Pancreas (tissue), 10 donors: ENCODE measurements around the gene SERPINB3. TPM values are rescaled to one million over a fixed set of nuclear protein-coding genes. Genes with fewer than 3 reads are reported as not detected.
"Not testable (repeated sequence)": the region's sequence is repeated elsewhere in the genome, so short reads cannot be mapped to it uniquely, and the experiment has no call there.

ENCODE experiments used
- ATAC-seq, 4 donors: fragments of 200-7000 bp; cut with Tn5 transposase; one replicate each; pipeline versions ENCODE4 v1.8.0 to v1.9.1; 2020; ENCODE audit warnings: mild to moderate bottlenecking in 4 of 4, moderate library complexity in 4 of 4
- DNase-seq, 6 donors: peaks; one replicate each; pipeline ENCODE4 v3.0.0-alpha.2; 2020
- FAIRE-seq: peaks from 2 replicates; lab custom pipeline; 2012; peaks lifted over from hg19 to GRCh38; lab: Jason Lieb, UNC
- H3K27ac ChIP-seq, 4 donors: fragments of 200-600 bp; sonication (generic); 1 replicate in 3 of 4; 2 replicates in 1 of 4; pipeline versions ENCODE4 v1.5.0 to v1.8.0; 2020
- H3K27me3 ChIP-seq, 4 donors: fragments of 200-600 bp; one replicate each; pipeline ENCODE4 v1.8.0; 2021
- H3K36me3 ChIP-seq, 3 donors: fragments of 200-600 bp; sonication (generic) in 1 of 3; one replicate each; pipeline versions ENCODE4 v1.5.0 to v1.8.0; 2020 to 2021
- H3K4me1 ChIP-seq, 3 donors: fragments of 200-600 bp; one replicate each; pipeline ENCODE4 v1.8.0; 2021
- H3K4me3 ChIP-seq, 4 donors: fragments of 200-600 bp; sonication (generic) in 2 of 4; one replicate each; pipeline versions ENCODE4 v1.5.0 to v1.8.0; 2020 to 2021
- H3K9me3 ChIP-seq, 4 donors: fragments of 200-600 bp; one replicate each; pipeline ENCODE4 v1.8.0; 2021
- WGBS, 2 donors: extraction: QIAGEN DNeasy Blood & Tissue Kit; methylation state at CpG; one replicate each; pipeline ENCODE4 v1.1.7; 2013; 5-methylcytosine and 5-hydroxymethylcytosine counted together
- intact Hi-C, 3 donors: fragments of 100-400 bp; cut with DNase I; formaldehyde crosslinking; loops; one replicate each; pipeline versions ENCODE4 v1.11.1 to v1.14.2; 2022
- polyA plus RNA-seq, 2 donors: library from polyadenylated mRNA; stranded (reverse); fragments of 200-250 nt; gene quantifications; one replicate each; pipeline ENCODE4 v1.2.3, GENCODE V29; 2013
- total RNA-seq, 6 donors: library from RNA; stranded (reverse); fragmentation: NEBNext Ultra II Directional in 4 of 6; extraction: Animal tissue kit (Norgen Biotek cat#: 25700) in 4 of 6; gene quantifications; one replicate each; pipeline versions ENCODE4 v1.2.1 to v1.2.4, GENCODE V29; 2021 to 2023
- TF ChIP-seq, protein P1 (sequence below), 4 donors: fragments of 200-600 bp; sonication (generic) in 3 of 4; IDR thresholded peaks; one replicate each; pipeline versions ENCODE4 v1.5.0 to v1.8.0; 2021; ENCODE audit warnings: antibody characterized with exemption in 4 of 4
- donor health status: healthy with polysubstance abuse.
- donor health status: DM: no; HTN: no; CAD: no; lungs with moderate emphysema.
- donor health status: DM: no; HTN: no; CAD: no.
- donor health status: control.
- donor health status: control.
- donor health status: Bipolar disorder and iron deficiency.
- donor health status: DM: yes; HTN: yes; CAD: no.
- donor health status: DM: no; HTN: no; CAD: no.
- donor health status: DM: no; HTN: no; CAD: no.
- donor health status: DM: yes; HTN: yes; CAD: no.

The SERPINB3 gene
- total and polyA plus RNA-seq, 8 donors: 0.07 TPM; not detected in 7

DNA sequence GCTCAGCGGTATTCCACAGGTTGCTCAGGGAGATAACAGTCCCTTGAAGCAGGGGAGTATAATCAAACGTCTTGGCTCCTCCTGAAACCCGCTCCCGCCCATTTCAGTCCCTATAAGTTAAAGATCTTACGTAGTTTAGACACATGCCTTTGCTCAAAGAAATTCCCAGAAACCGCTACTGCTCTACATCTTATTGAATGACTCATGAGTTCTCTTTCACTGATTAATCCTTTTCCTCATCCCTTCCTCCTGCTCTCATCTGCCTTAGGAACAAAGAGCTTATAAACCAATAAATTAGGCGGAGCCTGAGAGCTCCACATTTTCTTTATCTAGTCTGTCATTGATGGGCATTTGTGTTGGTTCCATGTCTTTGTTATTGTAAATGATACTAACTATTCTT, 13.5 kb downstream of the SERPINB3 start:
- Histone ChIP-seq H3K27ac (no peak overlapping the region), H3K27me3 (no peaks in the 10 kb centered on the region), H3K4me1 (no peaks in the 10 kb centered on the region), H3K4me3 (no peak overlapping the region), H3K36me3 (no peaks in the 10 kb centered on the region), H3K9me3 (no peaks in the 10 kb centered on the region)
- TF ChIP-seq, protein P1, sequence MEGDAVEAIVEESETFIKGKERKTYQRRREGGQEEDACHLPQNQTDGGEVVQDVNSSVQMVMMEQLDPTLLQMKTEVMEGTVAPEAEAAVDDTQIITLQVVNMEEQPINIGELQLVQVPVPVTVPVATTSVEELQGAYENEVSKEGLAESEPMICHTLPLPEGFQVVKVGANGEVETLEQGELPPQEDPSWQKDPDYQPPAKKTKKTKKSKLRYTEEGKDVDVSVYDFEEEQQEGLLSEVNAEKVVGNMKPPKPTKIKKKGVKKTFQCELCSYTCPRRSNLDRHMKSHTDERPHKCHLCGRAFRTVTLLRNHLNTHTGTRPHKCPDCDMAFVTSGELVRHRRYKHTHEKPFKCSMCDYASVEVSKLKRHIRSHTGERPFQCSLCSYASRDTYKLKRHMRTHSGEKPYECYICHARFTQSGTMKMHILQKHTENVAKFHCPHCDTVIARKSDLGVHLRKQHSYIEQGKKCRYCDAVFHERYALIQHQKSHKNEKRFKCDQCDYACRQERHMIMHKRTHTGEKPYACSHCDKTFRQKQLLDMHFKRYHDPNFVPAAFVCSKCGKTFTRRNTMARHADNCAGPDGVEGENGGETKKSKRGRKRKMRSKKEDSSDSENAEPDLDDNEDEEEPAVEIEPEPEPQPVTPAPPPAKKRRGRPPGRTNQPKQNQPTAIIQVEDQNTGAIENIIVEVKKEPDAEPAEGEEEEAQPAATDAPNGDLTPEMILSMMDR (IDR thresholded peaks at IDR 0.05): no peak
- no peak for DNase-seq
- intact Hi-C loops: no loop called here
- WGBS, 2 donors: 58 to 65% methylated on average over 7 of the region's 7 CpGs
- FAIRE-seq: no peak
- ATAC-seq: no peak

DNA sequence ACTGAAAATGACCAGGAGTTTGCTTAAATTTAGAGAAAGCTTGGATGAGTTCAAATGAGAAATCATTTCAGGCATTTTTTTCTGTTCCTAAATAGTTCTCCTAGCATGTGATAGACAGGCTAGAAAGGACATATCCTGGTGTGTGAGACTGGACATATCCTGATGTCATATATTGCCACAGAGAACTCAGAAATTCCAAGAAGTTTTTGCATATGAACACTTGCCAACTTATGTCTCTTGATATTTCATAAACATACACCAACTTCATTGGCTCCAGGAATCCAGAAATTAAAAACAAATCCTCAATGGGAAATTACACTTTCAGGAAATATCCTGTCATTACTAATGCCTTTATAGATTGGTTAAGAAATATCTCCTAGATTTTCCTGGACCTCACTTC, 14.8 kb downstream of the SERPINB3 start:
- no peak overlapping the region for H3K4me3 ChIP-seq
- H3K27me3 ChIP-seq: no peaks in the 10 kb centered on the region
- no peaks in the 10 kb centered on the region for H3K9me3 ChIP-seq
- TF ChIP-seq, protein P1 (IDR thresholded peaks at IDR 0.05): no peak
- H3K27ac ChIP-seq: no peak overlapping the region
- FAIRE-seq (no peak), DNase-seq (no peak), ATAC-seq (no peak)
- H3K36me3 ChIP-seq: no peaks in the 10 kb centered on the region
- no peaks in the 10 kb centered on the region for H3K4me1 ChIP-seq
- intact Hi-C loops: no loop called here

DNA sequence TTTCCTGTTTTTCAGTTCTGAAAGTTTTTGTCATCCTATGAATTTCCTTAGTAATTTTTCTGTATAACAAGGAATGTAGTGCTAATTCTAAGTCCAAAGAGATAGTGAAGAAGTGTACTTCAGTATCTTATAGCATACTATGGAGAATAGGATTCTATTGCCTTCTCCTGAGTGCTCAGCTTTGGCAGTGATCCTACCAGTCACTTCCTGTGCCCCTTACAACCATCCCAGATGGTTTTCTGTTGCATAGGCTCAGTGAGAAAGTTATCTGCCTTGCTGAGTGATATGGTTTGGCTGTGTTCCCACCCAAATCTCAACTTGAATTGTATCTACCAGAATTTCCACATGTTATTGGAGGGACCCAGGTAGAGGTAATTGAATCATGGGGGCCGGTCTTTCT, 17.0 kb downstream of the SERPINB3 start:
- peak; percentile 88 for FAIRE-seq
- H3K4me3 ChIP-seq, ATAC-seq, H3K4me1 ChIP-seq, H3K36me3 ChIP-seq, H3K9me3 ChIP-seq, DNase-seq, H3K27me3 ChIP-seq, intact Hi-C loops, H3K27ac ChIP-seq: not testable (repeated sequence)
- WGBS, 2 donors: 89 to 93% methylated on average over 1 of the region's 1 CpG

DNA sequence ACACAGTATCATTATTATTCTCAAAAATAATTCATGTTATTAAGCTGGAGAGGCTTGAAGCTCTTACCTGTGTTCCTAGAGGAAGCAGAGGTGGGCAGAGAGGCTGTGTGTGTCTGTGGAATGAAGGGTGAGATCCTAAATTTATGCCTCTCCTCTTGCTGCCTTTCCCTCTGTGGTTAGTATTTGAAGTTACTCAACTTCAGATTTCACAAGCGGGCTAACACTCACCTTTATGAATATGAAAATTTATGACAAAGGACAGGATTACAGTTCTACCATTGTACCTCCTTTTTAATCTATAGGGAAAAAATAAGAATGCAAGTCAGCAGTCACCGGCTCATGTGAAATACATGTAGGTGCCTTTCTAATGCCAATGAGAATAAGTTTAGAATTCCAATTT, 17.6 kb downstream of the SERPINB3 start, which contains the start of gene SERPINB4:
TSS of gene SERPINB4 (minus strand) at position 115 of the 400 bp plus-strand sequence. CDS start 679 bp downstream, outside the sequence.
- FAIRE-seq, H3K9me3 ChIP-seq, H3K36me3 ChIP-seq, H3K27ac ChIP-seq, H3K4me3 ChIP-seq, H3K27me3 ChIP-seq, ATAC-seq, intact Hi-C loops, DNase-seq, H3K4me1 ChIP-seq: not testable (repeated sequence)
- WGBS, 2 donors: 74 to 92% methylated on average over 1 of the region's 2 CpGs

DNA sequence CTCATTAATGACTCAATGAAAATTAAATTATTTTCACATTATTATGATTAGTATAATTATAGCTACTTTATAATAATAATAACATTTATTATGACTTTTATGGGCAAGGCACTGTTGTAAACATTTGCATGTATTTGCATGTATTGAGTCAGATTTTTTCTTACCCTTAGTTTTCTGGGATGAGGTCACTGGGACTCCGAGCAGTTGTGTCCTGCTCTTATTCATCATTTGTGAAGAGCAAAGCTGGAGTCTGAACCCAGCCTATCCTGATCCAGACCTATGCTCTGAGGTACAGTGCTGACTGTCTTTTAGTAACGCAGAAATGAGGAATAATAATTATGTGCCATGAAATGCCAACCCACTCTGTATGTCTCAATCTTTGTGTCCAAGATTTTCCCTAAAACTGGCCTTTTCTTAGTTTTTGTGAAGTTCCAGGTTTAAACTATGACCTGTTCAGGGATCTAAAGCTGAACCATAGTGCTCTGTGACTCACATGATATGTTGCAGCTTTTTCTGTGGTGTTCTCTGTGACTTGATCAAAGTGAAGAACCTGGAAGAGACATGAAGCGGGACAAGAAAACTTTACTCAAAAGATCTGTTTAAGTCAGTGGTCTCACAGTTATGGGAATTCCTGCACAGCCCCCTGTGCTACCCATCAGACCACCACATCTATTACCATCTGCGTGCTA, 18.9 kb downstream of the SERPINB3 start:
- H3K27ac ChIP-seq, FAIRE-seq: not testable (repeated sequence)
- 70 to 82% methylated on average over 4 of the region's 4 CpGs for WGBS, 2 donors

DNA sequence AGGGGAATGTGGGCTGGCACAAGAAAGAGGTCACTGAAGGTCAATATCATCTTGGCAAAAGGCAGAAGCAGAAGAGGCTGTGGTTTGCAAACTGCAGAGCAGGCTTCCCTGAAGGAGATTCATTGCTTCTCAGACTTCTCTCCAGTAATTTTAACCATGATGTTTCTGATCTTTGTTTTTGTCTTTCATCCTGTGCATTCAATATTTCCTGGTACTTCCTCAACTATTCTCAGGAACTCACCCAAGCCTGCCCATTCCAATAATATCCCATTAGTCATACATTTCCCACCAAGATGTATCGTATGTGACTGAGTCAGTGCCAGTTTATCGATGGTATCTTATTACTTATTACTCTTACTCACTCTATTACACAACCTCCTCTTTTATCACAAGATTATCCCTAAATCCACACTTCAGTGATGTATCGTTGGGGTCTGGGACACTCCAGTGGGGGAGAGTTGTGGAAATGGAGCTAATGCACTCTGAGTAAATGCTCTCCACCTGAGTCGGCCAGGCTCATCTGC, 20.5 kb downstream of the SERPINB3 start:
- H3K27me3 ChIP-seq, ATAC-seq, H3K27ac ChIP-seq, DNase-seq, H3K9me3 ChIP-seq, H3K4me1 ChIP-seq, H3K36me3 ChIP-seq, H3K4me3 ChIP-seq, FAIRE-seq, intact Hi-C loops: not testable (repeated sequence)
- WGBS, 2 donors: 74 to 78% methylated on average over 4 of the region's 4 CpGs

More for the DNA sequence above, 18.9 kb downstream of the SERPINB3 start:
- intact Hi-C loops, DNase-seq, H3K4me3 ChIP-seq, H3K4me1 ChIP-seq, ATAC-seq, H3K36me3 ChIP-seq, H3K27me3 ChIP-seq, H3K9me3 ChIP-seq: not testable (repeated sequence)

DNA sequence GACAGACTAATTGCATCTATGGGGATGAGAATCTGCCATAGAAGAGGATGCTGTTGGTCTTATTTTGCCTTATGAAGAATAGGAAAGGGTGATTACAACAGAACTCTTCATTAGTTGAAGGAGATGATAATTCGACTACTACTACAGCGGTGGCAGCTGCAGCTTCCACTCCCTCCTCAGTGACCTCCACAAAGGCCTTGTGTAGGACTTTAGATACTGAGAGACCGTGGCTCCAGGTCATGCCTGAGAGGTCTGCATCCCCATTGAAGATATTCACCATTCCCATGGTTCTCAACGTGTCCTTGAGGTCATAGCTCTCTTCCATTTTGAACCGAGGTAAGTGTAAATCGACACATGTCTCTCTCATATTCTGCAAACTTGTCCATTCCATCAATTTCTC, 24.0 kb downstream of the SERPINB3 start:
- Histone ChIP-seq H3K36me3 (no peaks in the 10 kb centered on the region), H3K4me1 (no peaks in the 10 kb centered on the region), H3K4me3 (no peak overlapping the region), H3K9me3 (no peaks in the 10 kb centered on the region), H3K27ac (no peak overlapping the region), H3K27me3 (no peaks in the 10 kb centered on the region)
- 73 to 84% methylated on average over 6 of the region's 6 CpGs for WGBS, 2 donors
- intact Hi-C loops: no loop called here
- TF ChIP-seq, protein P1 (IDR thresholded peaks at IDR 0.05): no peak
- DNase-seq (no peak), FAIRE-seq (no peak), ATAC-seq (no peak)
